A549 (cell line): ENCODE results near the gene ZNF423. TPM values are rescaled to one million over a fixed set of nuclear protein-coding genes. Genes with fewer than 3 reads are reported as not detected.

Experiments
- ATAC-seq, 2 experiments: fragments of 200-7000 bp in 1 of 2; fragments of >200 bp in 1 of 2; cut with Nextera tagmentation in 1 of 2; cut with Tn5 transposase in 1 of 2; 3 replicates each; pipeline versions ENCODE4 v1.8.0 to v1.9.1; 2018 to 2020; ENCODE audit warnings: mild to moderate bottlenecking in 1 of 2, moderate library complexity in 1 of 2
- CTCF ChIA-PET: fragments of 300-600 bp; sonication (Branson Sonifier 250); formaldehyde crosslinking; extraction: SDS; loops from one replicate; lab custom pipeline; 2021; ENCODE audit warnings: antibody characterized with exemption, inconsistent platforms; lab: Yijun Ruan, JAX
- POLR2A ChIA-PET: fragments of 350-600 bp; formaldehyde crosslinking; extraction: SDS; loops from one replicate; lab custom pipeline; 2021; ENCODE audit warnings: antibody characterized with exemption, inconsistent platforms; lab: Yijun Ruan, JAX
- DNase-seq, 2 experiments: peaks; one replicate each; pipeline versions ENCODE4 v3.0.0 to v3.0.0-alpha.2; 2011 to 2016; ENCODE audit warnings: low read depth in 1 of 2, low spot score in 1 of 2
- FAIRE-seq: peaks from 2 replicates; lab custom pipeline; 2011; peaks lifted over from hg19 to GRCh38; lab: Jason Lieb, UNC
- H3K27ac ChIP-seq, 2 experiments: fragments of >200 bp; sonication (Bioruptor Twin); formaldehyde crosslinking; 3 replicates each; pipeline ENCODE4 v1.5.1; 2016 to 2017
- H3K4me1 ChIP-seq: fragments of >200 bp; sonication (Bioruptor Twin); formaldehyde crosslinking; 3 replicates; pipeline ENCODE4 v1.6.1; 2016
- H3K4me2 ChIP-seq: fragments of >200 bp; sonication (Bioruptor Twin); formaldehyde crosslinking; 3 replicates; pipeline ENCODE4 v1.6.1; 2016
- H3K4me3 ChIP-seq: fragments of >200 bp; sonication (Bioruptor Twin); formaldehyde crosslinking; 3 replicates; pipeline ENCODE4 v1.5.1; 2016
- H3K9me3 ChIP-seq: fragments of >200 bp; sonication (Bioruptor Twin); formaldehyde crosslinking; 3 replicates; pipeline ENCODE4 v1.6.1; 2016
- BCL3 ChIP-seq: fragments of >200 bp; sonication (Bioruptor Twin); formaldehyde crosslinking; IDR thresholded peaks from 3 replicates; pipeline ENCODE4 v1.6.1; 2016
- CBX8 ChIP-seq: fragments of 200-600 bp; sonication (generic); IDR thresholded peaks from 2 replicates; pipeline ENCODE4 v1.6.1; 2016
- CTCF ChIP-seq: fragments of >200 bp; sonication (Bioruptor Twin); formaldehyde crosslinking; IDR thresholded peaks from 3 replicates; pipeline ENCODE4 v1.5.1; 2016
- EHF ChIP-seq: fragments of 250-450 bp; sonication (Bioruptor Pico); IDR thresholded peaks from 2 replicates; pipeline ENCODE4 v1.5.0; 2020; ENCODE audit warnings: mild to moderate bottlenecking
- EHMT2 ChIP-seq: fragments of 200-600 bp; sonication (generic); IDR thresholded peaks from 2 replicates; pipeline ENCODE4 v1.6.1; 2016; ENCODE audit warnings: antibody characterized with exemption, low read depth, mild to moderate bottlenecking, moderate library complexity
- HDAC2 ChIP-seq: fragments of 200-600 bp; sonication (generic); IDR thresholded peaks from 2 replicates; pipeline ENCODE4 v1.6.1; 2016
- HMGXB4 ChIP-seq: fragments of 250-450 bp; sonication (Bioruptor Pico); IDR thresholded peaks from 2 replicates; pipeline ENCODE4 v1.5.0; 2021; ENCODE audit warnings: mild to moderate bottlenecking, moderate library complexity, borderline replicate concordance
- HOXB13 ChIP-seq: fragments of 250-450 bp; sonication (Bioruptor Pico); IDR thresholded peaks from 2 replicates; pipeline ENCODE4 v1.5.0; 2020; ENCODE audit warnings: low read depth, mild to moderate bottlenecking, moderate library complexity
- JUN ChIP-seq, 2 experiments: fragments of >200 bp; sonication (Bioruptor Twin); formaldehyde crosslinking; IDR thresholded peaks; 2 replicates in 1 of 2; 3 replicates in 1 of 2; pipeline ENCODE4 v1.6.1; 2016 to 2017
- MAFK ChIP-seq: fragments of 450-650 bp; IDR thresholded peaks from 2 replicates; pipeline ENCODE4 v1.6.1; 2014; ENCODE audit not compliant: partially characterized antibody
- POLR2A ChIP-seq: IDR thresholded peaks from 2 replicates; pipeline ENCODE4 v1.6.1; 2012; ENCODE audit warnings: mild to moderate bottlenecking, low read length
- RCOR1 ChIP-seq: fragments of 150-350 bp; IDR thresholded peaks from 2 replicates; pipeline ENCODE4 v1.6.1; 2014; ENCODE audit warnings: antibody characterized with exemption, low read length, low read depth
- REST ChIP-seq: fragments of 200-600 bp; sonication (generic); IDR thresholded peaks from 2 replicates; pipeline ENCODE4 v1.6.1; 2016; ENCODE audit warnings: antibody characterized with exemption, mild to moderate bottlenecking, moderate library complexity
- RFX5 ChIP-seq: fragments of 450-650 bp; IDR thresholded peaks from 2 replicates; pipeline ENCODE4 v1.7.1; 2014; ENCODE audit warnings: antibody characterized with exemption, mild to moderate bottlenecking, moderate library complexity
- SMC3 ChIP-seq: fragments of >200 bp; sonication (Bioruptor Twin); formaldehyde crosslinking; IDR thresholded peaks from 3 replicates; pipeline ENCODE4 v1.6.1; 2018; ENCODE audit warnings: inconsistent platforms
- TFCP2L1 ChIP-seq: fragments of 250-450 bp; sonication (Bioruptor Pico); IDR thresholded peaks from 2 replicates; pipeline ENCODE4 v1.5.0; 2021; ENCODE audit warnings: mild to moderate bottlenecking
- WGBS: methylation state at CpG from one replicate; pipeline ENCODE4 v1.1.6; 2017; ENCODE audit errors: missing lambda C conversion rate; 5-methylcytosine and 5-hydroxymethylcytosine counted together
- polyA plus RNA-seq, 4 experiments: library from polyadenylated mRNA; depleted of rRNA in 3 of 4; stranded (reverse); fragments of >200 nt; fragmentation: RNase III in 1 of 4; extraction: RNeasy Plus Mini Kit Qiagen cat#74134 plus additional on column Dnase treatment in 1 of 4; gene quantifications; 2 replicates in 3 of 4; 3 replicates in 1 of 4; pipeline ENCODE4 v1.2.3, GENCODE V29; 2011 to 2017
- TF ChIP-seq, protein P1 (sequence below): fragments of >200 bp; sonication (Bioruptor Twin); formaldehyde crosslinking; IDR thresholded peaks from 2 replicates; pipeline ENCODE4 v1.6.1; 2016
- TF ChIP-seq, protein P2 (sequence below): IDR thresholded peaks from 2 replicates; pipeline ENCODE4 v1.6.1; 2012

Gene ZNF423
- polyA plus RNA-seq, 2 of the 4 experiments (the other 2 are of a cell fraction): 0.04 to 0.10 TPM

DNA sequence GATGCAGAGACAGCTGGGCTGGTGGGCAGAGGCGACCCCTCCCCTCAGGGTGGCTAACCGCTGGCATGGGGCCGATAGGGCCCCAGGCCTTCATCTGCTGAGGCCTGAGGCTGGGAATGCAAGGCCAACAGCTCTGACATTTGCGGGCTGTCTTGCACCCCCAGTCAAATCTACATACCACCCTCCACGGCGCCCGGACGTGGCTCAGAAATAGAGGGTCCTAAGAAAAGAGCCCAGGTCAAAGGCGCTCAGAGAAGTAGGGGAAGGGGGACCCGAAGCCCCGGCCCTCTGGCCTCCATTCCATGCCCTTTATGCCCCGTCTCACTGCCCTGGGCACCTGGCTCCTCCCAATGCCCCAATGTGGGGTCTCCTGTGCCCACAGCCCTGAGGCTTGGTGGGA, 340.1 kb downstream of the ZNF423 start (continued):
- no peak for TF ChIP-seq REST
- TF ChIP-seq JUN (IDR thresholded peaks at IDR 0.05): no peak
- TF ChIP-seq, protein P1, sequence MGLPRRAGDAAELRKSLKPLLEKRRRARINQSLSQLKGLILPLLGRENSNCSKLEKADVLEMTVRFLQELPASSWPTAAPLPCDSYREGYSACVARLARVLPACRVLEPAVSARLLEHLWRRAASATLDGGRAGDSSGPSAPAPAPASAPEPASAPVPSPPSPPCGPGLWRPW: no peak
- TF ChIP-seq HDAC2: no peak
- no peak for TF ChIP-seq BCL3
- no peak for TF ChIP-seq CBX8
- no peak for TF ChIP-seq EHF (CRISPR knock-in tag)
- no peak for TF ChIP-seq HMGXB4 (CRISPR knock-in tag)

DNA sequence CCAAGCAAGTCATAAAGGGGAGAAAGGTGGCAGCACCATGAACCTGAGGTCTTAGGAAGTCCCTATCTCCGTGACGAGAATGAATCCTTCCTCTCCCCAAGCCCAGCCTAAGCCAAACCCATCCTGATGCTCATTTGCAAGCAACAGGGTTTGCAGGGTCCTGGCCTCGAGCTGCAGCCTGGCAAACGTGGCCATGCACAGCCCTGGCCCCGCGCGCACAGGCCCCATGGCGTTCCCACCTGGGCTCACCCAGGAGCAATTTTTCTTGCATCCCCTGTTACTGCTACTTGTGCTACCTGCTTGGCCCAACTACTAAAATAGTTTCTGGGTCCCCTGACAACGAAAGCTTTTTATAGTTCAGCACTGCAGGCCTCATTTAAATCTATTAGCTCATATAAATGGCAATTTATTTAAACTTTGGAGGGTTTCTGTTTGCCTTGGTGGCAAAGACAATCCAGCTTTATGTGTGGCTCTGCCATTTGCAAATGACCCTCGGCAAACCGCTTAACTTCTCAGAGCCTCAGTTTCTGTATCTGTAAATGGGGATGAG, 340.8 kb downstream of the ZNF423 start:
- no peak for TF ChIP-seq POLR2A
- TF ChIP-seq, protein P2, sequence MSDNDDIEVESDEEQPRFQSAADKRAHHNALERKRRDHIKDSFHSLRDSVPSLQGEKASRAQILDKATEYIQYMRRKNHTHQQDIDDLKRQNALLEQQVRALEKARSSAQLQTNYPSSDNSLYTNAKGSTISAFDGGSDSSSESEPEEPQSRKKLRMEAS: no peak
- TF ChIP-seq CTCF: no peak
- TF ChIP-seq REST: no peak
- TF ChIP-seq RCOR1: no peak
- TF ChIP-seq MAFK: no peak
- TF ChIP-seq SMC3: no peak
- TF ChIP-seq RFX5: no peak
- TF ChIP-seq HOXB13 (CRISPR knock-in tag): no peak
- TF ChIP-seq, protein P1: no peak
- no peak for TF ChIP-seq TFCP2L1 (CRISPR knock-in tag)
- no peak for TF ChIP-seq EHMT2
- no peak overlapping the region for H3K4me3 ChIP-seq
- DNase-seq: no peak

More for the DNA sequence above, 340.8 kb downstream of the ZNF423 start:
- Histone ChIP-seq H3K4me2 (no peak overlapping the region), H3K27ac (no peak overlapping the region), H3K9me3 (no peaks in the 10 kb centered on the region), H3K4me1 (no peaks in the 10 kb centered on the region)
- FAIRE-seq (no peak), ATAC-seq (no peak)
- 31% methylated on average over 4 of the region's 11 CpGs for WGBS
- ChIA-PET POLR2A (no interaction called here), CTCF (interaction anchor here (0.7 to 2.0 kb wide), 5 partner anchors 22 to 106 kb away, joined by 3 to 6 read pairs (median 3); no protein-coding TSS in a partner anchor)
